Measurements from ENCODE around the gene PCTP. TPM values are rescaled to one million over a fixed set of nuclear protein-coding genes. Genes with fewer than 3 reads are reported as not detected.

Gene PCTP
- total RNA-seq, 4 donors from 2014 or later = 10.1 to 41.7 (median 13.3) TPM

DNA sequence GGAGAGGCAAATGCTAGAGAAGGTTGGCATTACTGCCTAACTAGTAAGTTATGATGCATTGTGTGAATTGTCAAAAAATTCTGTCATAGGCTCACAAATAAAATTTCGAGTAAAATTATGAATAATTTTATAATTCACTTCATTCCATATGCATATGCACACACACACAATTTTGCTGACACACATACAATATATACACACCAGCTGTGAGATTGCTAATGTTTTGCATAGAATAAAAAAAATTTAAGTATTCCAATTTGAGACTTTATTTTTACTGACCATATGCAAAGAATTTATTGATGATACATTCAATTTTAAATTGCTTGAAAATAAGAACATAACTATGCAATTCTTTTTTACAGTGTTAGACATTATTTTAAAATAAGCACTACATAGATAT, 21.4 kb upstream of the PCTP start:
- in situ Hi-C loops (cut with MboI; ENCODE audit: low sequenced_read_pairs in 4 of 4) (no loop called here), intact Hi-C loops (cut with DNase I; ENCODE audit: low total_unique reads) (no loop called here)
- Histone ChIP-seq H3K9me3 (no peaks in the 10 kb centered on the region), H3K4me3 (peak overlapping the region in 2 of 4 donors; percentile 43 to 45), H3K36me3 (no peaks in the 10 kb centered on the region), H3K4me1 (peaks cover 32 to 38% of the 10 kb centered on the region in 2 donors), H3K27me3 (no peaks in the 10 kb centered on the region), H3K27ac (peak overlapping the region in 2 of 4 donors; percentile 6 to 85)
- TF ChIP-seq, protein P1, sequence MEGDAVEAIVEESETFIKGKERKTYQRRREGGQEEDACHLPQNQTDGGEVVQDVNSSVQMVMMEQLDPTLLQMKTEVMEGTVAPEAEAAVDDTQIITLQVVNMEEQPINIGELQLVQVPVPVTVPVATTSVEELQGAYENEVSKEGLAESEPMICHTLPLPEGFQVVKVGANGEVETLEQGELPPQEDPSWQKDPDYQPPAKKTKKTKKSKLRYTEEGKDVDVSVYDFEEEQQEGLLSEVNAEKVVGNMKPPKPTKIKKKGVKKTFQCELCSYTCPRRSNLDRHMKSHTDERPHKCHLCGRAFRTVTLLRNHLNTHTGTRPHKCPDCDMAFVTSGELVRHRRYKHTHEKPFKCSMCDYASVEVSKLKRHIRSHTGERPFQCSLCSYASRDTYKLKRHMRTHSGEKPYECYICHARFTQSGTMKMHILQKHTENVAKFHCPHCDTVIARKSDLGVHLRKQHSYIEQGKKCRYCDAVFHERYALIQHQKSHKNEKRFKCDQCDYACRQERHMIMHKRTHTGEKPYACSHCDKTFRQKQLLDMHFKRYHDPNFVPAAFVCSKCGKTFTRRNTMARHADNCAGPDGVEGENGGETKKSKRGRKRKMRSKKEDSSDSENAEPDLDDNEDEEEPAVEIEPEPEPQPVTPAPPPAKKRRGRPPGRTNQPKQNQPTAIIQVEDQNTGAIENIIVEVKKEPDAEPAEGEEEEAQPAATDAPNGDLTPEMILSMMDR (IDR thresholded peaks at IDR 0.05 in 4 of 5, conservative IDR thresholded peaks at IDR 0.05 in 1 of 5) = no peak
- no peak for TF ChIP-seq POLR2A (IDR thresholded peaks at IDR 0.05)
- DNase-seq = no peak
- no peak for ATAC-seq

GRCh38 chr17:55730380-55730779, 20.5 kb upstream of the PCTP start:
- H3K4me1 ChIP-seq = peaks cover 32 to 40% of the 10 kb centered on the region in 2 donors
- in situ Hi-C loops (cut with MboI; ENCODE audit: low sequenced_read_pairs in 4 of 4) = no loop called here
- H3K27me3 ChIP-seq = no peaks in the 10 kb centered on the region
- TF ChIP-seq, protein P1 (IDR thresholded peaks at IDR 0.05 in 4 of 5, conservative IDR thresholded peaks at IDR 0.05 in 1 of 5) = no peak
- peak in 1 of 2 donors; percentile 6 for TF ChIP-seq POLR2A (IDR thresholded peaks at IDR 0.05)
- H3K4me3 ChIP-seq = peak overlapping the region in 2 of 4 donors; percentile 43 to 45
- DNase-seq = no peak
- intact Hi-C loops (cut with DNase I; ENCODE audit: low total_unique reads) = loop anchor here (5.0 to 10.0 kb wide), 2 partner anchors 444 to 463 kb away; no protein-coding TSS in a partner anchor
- H3K9me3 ChIP-seq = no peaks in the 10 kb centered on the region
- ATAC-seq = no peak
- no peaks in the 10 kb centered on the region for H3K36me3 ChIP-seq
- H3K27ac ChIP-seq = peak overlapping the region; percentile 75 to 85 (median 80)

DNA sequence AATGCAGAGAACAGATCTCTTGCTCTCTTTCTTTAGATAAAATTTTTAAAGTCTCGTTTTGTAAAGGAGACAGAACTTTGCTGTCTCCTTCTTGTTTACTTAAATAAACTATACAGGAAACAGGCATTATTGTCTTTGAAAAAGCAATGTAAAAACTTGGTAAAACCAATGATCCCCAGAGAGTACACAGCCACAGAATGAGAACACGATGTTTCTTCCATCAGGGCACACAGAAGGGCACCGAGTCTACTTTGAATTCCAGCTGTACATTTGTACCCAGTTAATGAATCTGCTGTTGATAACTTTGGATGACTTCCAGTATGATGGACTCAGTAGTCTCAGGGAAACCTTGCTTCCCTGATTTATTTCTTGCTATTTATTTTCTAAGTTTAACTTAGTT, 20.0 kb upstream of the PCTP start:
- no peaks in the 10 kb centered on the region for H3K9me3 ChIP-seq
- DNase-seq (no peak), ATAC-seq (no peak)
- H3K4me1 ChIP-seq = peaks cover 32 to 44% of the 10 kb centered on the region in 2 donors
- in situ Hi-C loops (cut with MboI; ENCODE audit: low sequenced_read_pairs in 4 of 4) = no loop called here
- no peak for TF ChIP-seq POLR2A (IDR thresholded peaks at IDR 0.05)
- TF ChIP-seq, protein P1 (IDR thresholded peaks at IDR 0.05 in 4 of 5, conservative IDR thresholded peaks at IDR 0.05 in 1 of 5) = no peak
- H3K27me3 ChIP-seq = no peaks in the 10 kb centered on the region
- peak overlapping the region; percentile 75 to 85 (median 80) for H3K27ac ChIP-seq
- no peaks in the 10 kb centered on the region for H3K36me3 ChIP-seq
- H3K4me3 ChIP-seq = peak overlapping the region in 2 of 4 donors; percentile 43 to 45
- intact Hi-C loops (cut with DNase I; ENCODE audit: low total_unique reads) = loop anchor here (5.0 to 10.0 kb wide), 2 partner anchors 444 to 464 kb away; no protein-coding TSS in a partner anchor

GRCh38 chr17:55731586-55732250, 19.1 kb upstream of the PCTP start:
- TF ChIP-seq, protein P1 (IDR thresholded peaks at IDR 0.05 in 4 of 5, conservative IDR thresholded peaks at IDR 0.05 in 1 of 5) = no peak
- TF ChIP-seq POLR2A (IDR thresholded peaks at IDR 0.05) = peak; percentile 48 to 49
- H3K4me3 ChIP-seq = peak overlapping the region; percentile 9 to 45 (median 37)
- H3K27ac ChIP-seq = peak overlapping the region; percentile 75 to 85 (median 80)
- intact Hi-C loops (cut with DNase I; ENCODE audit: low total_unique reads) = loop anchor here (2.0 to 10.0 kb wide), 4 partner anchors 21 to 464 kb away; no protein-coding TSS in a partner anchor
- no peaks in the 10 kb centered on the region for H3K27me3 ChIP-seq
- in situ Hi-C loops (cut with MboI; ENCODE audit: low sequenced_read_pairs in 4 of 4) = no loop called here
- no peaks in the 10 kb centered on the region for H3K9me3 ChIP-seq
- DNase-seq (peak; percentile 56 to 72), ATAC-seq (peak; percentile 51 to 72)
- H3K4me1 ChIP-seq = peaks cover 32 to 45% of the 10 kb centered on the region in 2 donors
- H3K36me3 ChIP-seq = no peaks in the 10 kb centered on the region

All from gastrocnemius medialis (tissue), 4 donors.